Sigmoid colon (tissue), 4 donors: ENCODE measurements around the gene MACROD2.

Source experiments
- CTCF ChIP-seq, 4 experiments: fragments of 450-650 bp in 3 of 4; fragments of 200-600 bp in 1 of 4; IDR thresholded peaks; one replicate each; pipeline ENCODE4 v1.5.1; 2016 to 2019; ENCODE audit warnings: antibody characterized with exemption in 4 of 4, mild to moderate bottlenecking in 3 of 4, moderate library complexity in 2 of 4
- EP300 ChIP-seq, 4 donors: sonication (generic); formaldehyde crosslinking; IDR thresholded peaks; one replicate each; pipeline ENCODE4 v1.6.1; 2017; ENCODE audit warnings: antibody characterized with exemption in 4 of 4
- POLR2A ChIP-seq, 2 donors: fragments of 450-650 bp; IDR thresholded peaks; one replicate each; pipeline ENCODE4 v1.6.1; 2016; ENCODE audit warnings: antibody characterized with exemption in 2 of 2, mild to moderate bottlenecking in 2 of 2, moderate library complexity in 2 of 2
- POLR2AphosphoS5 ChIP-seq, 4 donors: sonication (generic); formaldehyde crosslinking; IDR thresholded peaks; one replicate each; pipeline ENCODE4 v1.6.1; 2017; ENCODE audit warnings: antibody characterized with exemption in 4 of 4

- TF ChIP-seq CTCF (IDR thresholded peaks at IDR 0.05) (no peak), POLR2A (IDR thresholded peaks at IDR 0.05) (no peak), POLR2AphosphoS5 (IDR thresholded peaks at IDR 0.05) (no peak), EP300 (IDR thresholded peaks at IDR 0.05) (no peak)
Measured at GRCh38 chr20:15550116-15550870, 1555.0 kb downstream of the MACROD2 start.
